ENCODE measurements around the gene CNNM1.

The CNNM1 gene

GRCh38 chr10:99419688-99420087 is 90.5 kb downstream of the CNNM1 start:
- H3K9me3 ChIP-seq (ENCODE audit: severe bottlenecking), result no peaks in the 10 kb centered on the region
- no peak for DNase-seq
- H3K36me3 ChIP-seq, result peaks cover 26% of the 10 kb centered on the region
- H3K27me3 ChIP-seq (ENCODE audit: insufficient read depth, low read depth, severe bottlenecking), result no peaks in the 10 kb centered on the region
- H3K27ac ChIP-seq, result no peak overlapping the region
- no peak overlapping the region for H3K4me3 ChIP-seq (ENCODE audit: low read depth, low read length)
- no peak for TF ChIP-seq CTCF (IDR thresholded peaks at IDR 0.05; ENCODE audit: low read depth, low read length)

DNA sequence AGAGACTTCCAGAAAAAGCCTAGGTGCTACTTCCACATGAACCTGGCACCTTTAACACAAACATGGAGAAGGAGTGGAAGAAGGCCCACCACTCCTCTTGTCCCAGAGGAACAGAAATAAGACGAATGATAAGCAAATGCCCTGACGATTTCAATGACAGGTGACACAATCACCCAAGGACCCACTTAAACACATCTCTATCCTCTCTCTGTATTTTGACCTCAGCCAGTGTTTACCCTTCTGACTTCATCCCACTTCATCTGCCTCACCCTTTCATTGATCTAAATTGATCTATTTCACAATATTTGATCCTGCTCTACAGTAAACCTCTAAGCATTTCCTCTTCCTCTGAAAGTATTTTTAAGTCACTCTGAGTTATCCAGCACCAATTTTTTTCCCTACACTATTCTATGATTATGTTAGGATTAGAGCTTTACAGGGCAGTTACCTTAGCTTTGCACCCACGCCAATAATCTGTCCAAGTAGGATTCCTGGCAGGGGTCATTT is 92.1 kb downstream of the CNNM1 start:
- H3K9me3 ChIP-seq (ENCODE audit: severe bottlenecking), result no peaks in the 10 kb centered on the region
- H3K36me3 ChIP-seq, result peaks cover 30% of the 10 kb centered on the region
- no peak for TF ChIP-seq CTCF (IDR thresholded peaks at IDR 0.05; ENCODE audit: low read depth, low read length)
- H3K4me3 ChIP-seq (ENCODE audit: low read depth, low read length), result no peak overlapping the region
- DNase-seq, result no peak
- H3K27me3 ChIP-seq (ENCODE audit: insufficient read depth, low read depth, severe bottlenecking), result no peaks in the 10 kb centered on the region
- no peak overlapping the region for H3K27ac ChIP-seq

DNA sequence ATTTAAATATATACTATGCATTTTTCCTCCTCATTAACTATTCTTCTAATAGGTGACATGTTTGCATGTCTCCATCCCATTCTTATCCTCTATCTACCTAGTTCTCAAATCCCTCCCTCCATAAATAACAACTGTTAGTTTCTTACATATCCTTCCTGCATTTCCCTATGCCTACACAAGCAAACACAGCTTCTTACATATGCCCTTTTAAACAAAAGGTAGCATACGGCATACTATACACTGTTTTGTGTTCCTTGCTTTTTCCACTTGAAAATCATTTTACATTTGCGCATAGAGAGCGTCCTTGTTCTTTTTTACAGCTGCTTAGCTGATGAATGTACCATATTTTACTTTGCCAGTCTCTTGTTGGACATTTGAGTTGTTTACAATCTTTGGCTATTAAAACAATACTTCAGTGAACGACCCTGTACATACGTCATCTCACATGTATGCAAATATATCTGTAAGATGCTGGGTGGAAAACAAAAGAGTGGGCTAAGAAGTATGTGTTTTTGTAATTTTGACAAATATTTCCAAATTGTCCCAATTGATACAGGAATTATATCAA is 93.5 kb downstream of the CNNM1 start:
- Histone ChIP-seq H3K27ac (no peak overlapping the region), H3K36me3 (peaks cover 30% of the 10 kb centered on the region), H3K27me3 (ENCODE audit: insufficient read depth, low read depth, severe bottlenecking) (no peaks in the 10 kb centered on the region), H3K9me3 (ENCODE audit: severe bottlenecking) (no peaks in the 10 kb centered on the region), H3K4me3 (ENCODE audit: low read depth, low read length) (no peak overlapping the region)
- no peak for TF ChIP-seq CTCF (IDR thresholded peaks at IDR 0.05; ENCODE audit: low read depth, low read length)
- no peak for DNase-seq

DNA sequence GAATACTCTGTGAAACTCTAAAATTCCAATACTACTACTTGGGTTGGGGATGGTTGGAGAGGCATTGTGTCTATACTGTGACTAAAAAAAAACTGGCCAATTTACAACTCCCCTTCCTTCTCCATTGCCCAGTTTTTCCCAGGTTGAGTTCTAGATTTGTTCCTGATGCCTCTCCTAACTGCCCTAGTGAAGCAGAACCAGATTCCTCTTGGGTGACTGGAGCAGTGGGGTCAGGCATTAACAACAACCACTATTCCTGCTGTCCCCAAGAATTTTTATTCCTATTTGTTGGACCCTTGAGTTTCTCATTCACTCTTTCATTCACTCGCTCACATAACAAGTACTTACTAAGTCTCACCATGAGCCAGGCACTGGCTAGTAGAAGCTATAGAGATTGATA is 95.5 kb downstream of the CNNM1 start:
- DNase-seq, result no peak
- H3K4me3 ChIP-seq (ENCODE audit: low read depth, low read length), result no peak overlapping the region
- no peak for TF ChIP-seq CTCF (IDR thresholded peaks at IDR 0.05; ENCODE audit: low read depth, low read length)
- H3K27me3 ChIP-seq (ENCODE audit: insufficient read depth, low read depth, severe bottlenecking), result no peaks in the 10 kb centered on the region
- peaks cover 21% of the 10 kb centered on the region for H3K36me3 ChIP-seq
- no peaks in the 10 kb centered on the region for H3K9me3 ChIP-seq (ENCODE audit: severe bottlenecking)
- H3K27ac ChIP-seq, result no peak overlapping the region

DNA sequence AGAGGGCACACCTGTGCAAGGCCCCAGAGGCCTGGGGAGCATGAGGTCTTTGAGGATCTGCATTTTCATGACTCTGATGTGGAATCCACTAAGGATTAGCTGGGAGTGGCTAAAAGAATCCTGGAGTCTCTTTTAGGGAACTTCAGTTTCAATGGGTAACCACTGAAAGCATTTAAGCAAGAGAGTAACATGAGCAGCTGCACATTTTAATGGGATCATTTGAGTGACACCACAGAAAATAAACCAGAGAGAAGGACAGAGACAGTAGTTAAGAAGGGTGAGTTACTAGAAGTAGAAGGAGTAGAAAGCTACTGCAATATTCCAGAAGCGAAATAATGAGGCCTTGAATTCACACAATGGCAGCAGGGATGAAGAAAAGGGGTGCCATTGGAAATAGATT is 96.0 kb downstream of the CNNM1 start:
- Histone ChIP-seq H3K4me3 (ENCODE audit: low read depth, low read length) (no peak overlapping the region), H3K27me3 (ENCODE audit: insufficient read depth, low read depth, severe bottlenecking) (no peaks in the 10 kb centered on the region), H3K9me3 (ENCODE audit: severe bottlenecking) (no peaks in the 10 kb centered on the region), H3K36me3 (peaks cover 16% of the 10 kb centered on the region), H3K27ac (no peak overlapping the region)
- DNase-seq, result no peak
- no peak for TF ChIP-seq CTCF (IDR thresholded peaks at IDR 0.05; ENCODE audit: low read depth, low read length)

- no peak for DNase-seq
- Histone ChIP-seq H3K9me3 (ENCODE audit: severe bottlenecking) (no peaks in the 10 kb centered on the region), H3K4me3 (ENCODE audit: low read depth, low read length) (no peak overlapping the region), H3K36me3 (peaks cover 12% of the 10 kb centered on the region), H3K27me3 (ENCODE audit: insufficient read depth, low read depth, severe bottlenecking) (no peaks in the 10 kb centered on the region), H3K27ac (no peak overlapping the region)
- TF ChIP-seq CTCF (IDR thresholded peaks at IDR 0.05; ENCODE audit: low read depth, low read length), result no peak
Measured at GRCh38 chr10:99426689-99427088, 97.5 kb downstream of the CNNM1 start.
